GM12878 (cell line): ENCODE measurements around the gene PCDH15. TPM values are rescaled to one million over a fixed set of nuclear protein-coding genes. Genes with fewer than 3 reads are reported as not detected.

Experiments
- ATAC-seq: fragments of 200-7000 bp; cut with Tn5 transposase; 3 replicates; pipeline ENCODE4 v1.9.1; 2020; ENCODE audit warnings: mild to moderate bottlenecking, moderate library complexity
- BruUV-seq: library from RNA; stranded (reverse); fragments of 400-500 nt; replicated peaks from 2 replicates; lab custom pipeline; 2021; lab: Mats Ljungman, UMichigan
- CTCF ChIA-PET: fragments of 300-600 bp; sonication (Branson Sonifier 250); formaldehyde crosslinking; extraction: SDS; loops from one replicate; lab custom pipeline; 2021; ENCODE audit warnings: inconsistent platforms; lab: Yijun Ruan, JAX
- POLR2A ChIA-PET: fragments of 350-600 bp; formaldehyde crosslinking; extraction: SDS; loops from one replicate; lab custom pipeline; 2021; ENCODE audit warnings: inconsistent platforms; lab: Charles Lee
- RAD21 ChIA-PET: fragments of 300-600 bp; sonication (Branson Sonifier 250); formaldehyde crosslinking; loops from one replicate; lab custom pipeline; 2023; ENCODE audit warnings: antibody characterized with exemption; ENCODE audit not compliant: unreplicated experiment; lab: Charles Lee
- SMC1A ChIA-PET: fragments of 300-600 bp; sonication (Branson Sonifier 250); formaldehyde crosslinking; loops from one replicate; lab custom pipeline; 2023; ENCODE audit not compliant: unreplicated experiment, uncharacterized antibody; lab: Charles Lee
- DNase-seq: peaks from one replicate; pipeline ENCODE4 v3.0.0-alpha.2; 2011; ENCODE audit warnings: low read depth, low spot score
- FAIRE-seq: peaks from 3 replicates; lab custom pipeline; 2011; peaks lifted over from hg19 to GRCh38; lab: Jason Lieb, UNC
- H2AFZ ChIP-seq: 2 replicates; pipeline ENCODE4 v1.6.0; 2011; ENCODE audit warnings: low read depth, low read length, control low read depth; ENCODE audit not compliant: control insufficient read depth
- H3K27ac ChIP-seq: 2 replicates; pipeline ENCODE4 v1.5.1; 2011; ENCODE audit warnings: control low read depth; ENCODE audit not compliant: control insufficient read depth, insufficient read depth
- H3K27me3 ChIP-seq, 2 experiments: replicated peaks in 1 of 2; 2 replicates each; pipeline versions ENCODE4 v1.6.0 to v1.6.1; 2011; ENCODE audit warnings: low read length in 1 of 2; ENCODE audit not compliant: control insufficient read depth in 2 of 2, insufficient read depth in 2 of 2
- H3K36me3 ChIP-seq, 2 experiments: 2 replicates each; pipeline ENCODE4 v1.5.1; 2011; ENCODE audit warnings: low read length in 1 of 2; ENCODE audit not compliant: control insufficient read depth in 2 of 2, insufficient read depth in 2 of 2
- H3K4me1 ChIP-seq: 2 replicates; pipeline ENCODE4 v1.6.1; 2011; ENCODE audit warnings: mild to moderate bottlenecking, low read length, moderate library complexity, mixed read lengths; ENCODE audit not compliant: control insufficient read depth, insufficient read depth
- H3K4me2 ChIP-seq: 2 replicates; pipeline ENCODE4 v1.6.0; 2011; ENCODE audit warnings: control low read depth; ENCODE audit not compliant: control insufficient read depth, insufficient read depth
- H3K4me3 ChIP-seq: fragments of 200-600 bp; sonication (generic); 2 replicates; pipeline ENCODE4 v1.5.1; 2016
- H3K79me2 ChIP-seq: 2 replicates; pipeline ENCODE4 v1.6.0; 2011; ENCODE audit warnings: low read length; ENCODE audit not compliant: control insufficient read depth, insufficient read depth
- H3K9ac ChIP-seq: 2 replicates; pipeline ENCODE4 v1.8.0; 2011; ENCODE audit warnings: low read length, control low read depth, mixed read lengths; ENCODE audit not compliant: control insufficient read depth, insufficient read depth
- H3K9me3 ChIP-seq: replicated peaks from 3 replicates; pipeline ENCODE4 v1.5.1; 2011; ENCODE audit warnings: mild to moderate bottlenecking, low read length; ENCODE audit not compliant: control insufficient read depth, insufficient read depth
- H4K20me1 ChIP-seq: 2 replicates; pipeline ENCODE4 v1.6.0; 2011; ENCODE audit not compliant: control insufficient read depth, insufficient read depth
- CEBPZ ChIP-seq: fragments of 150-350 bp; IDR thresholded peaks from 2 replicates; pipeline ENCODE4 v1.6.1; 2016; ENCODE audit warnings: low read depth, low read length
- RCOR1 ChIP-seq: conservative IDR thresholded peaks from 2 replicates; pipeline ENCODE4 v1.6.1; 2012; ENCODE audit warnings: low read depth, low read length, improper control_type of control experiment
- SREBF1 ChIP-seq: IDR thresholded peaks from 2 replicates; pipeline ENCODE4 v1.6.1; 2012; ENCODE audit warnings: mild to moderate bottlenecking, low read length
- WGBS: methylation state at CpG from one replicate; pipeline ENCODE4 v1.1.6; 2016; ENCODE audit warnings: low lambda C conversion rate; ENCODE audit not compliant: insufficient replicate concordance, insufficient coverage; ENCODE audit errors: missing lambda C conversion rate; 5-methylcytosine and 5-hydroxymethylcytosine counted together
- in situ Hi-C: fragments of 300-500 bp; cut with MboI; formaldehyde crosslinking; loops from 9 replicates; pipeline ENCODE4 v1.14.3; 2018; ENCODE audit warnings: mixed read lengths
- intact Hi-C: fragments of 100-400 bp; cut with micrococcal nuclease; formaldehyde crosslinking; loops from one replicate; pipeline ENCODE4 v1.14.2; 2022; ENCODE audit not compliant: unreplicated experiment
- polyA plus RNA-seq, 11 experiments: library from polyadenylated mRNA; depleted of rRNA in 4 of 11; unstranded in 6 of 11; stranded (reverse) in 5 of 11; fragments of >200 nt; fragmentation: Nextera tagmentation in 4 of 11; fragmentation: Illumina TruSeq in 1 of 11; extraction: Ambion mirVana in 4 of 11; extraction: Trizol in 1 of 11; gene quantifications; 1 replicate in 1 of 11; 2 replicates in 10 of 11; pipeline versions ENCODE4 v1.2.1 to v1.2.3, GENCODE V29; 2011 to 2016; ENCODE audit warnings: inconsistent platforms in 2 of 11, missing spikeins in 2 of 11, low read depth in 1 of 11
- total RNA-seq, 4 experiments: library from RNA; depleted of rRNA in 3 of 4; stranded (reverse); fragments of >200 nt in 3 of 4; fragmentation: Illumina TruSeq in 1 of 4; extraction: Trizol in 1 of 4; gene quantifications; 2 replicates each; pipeline versions ENCODE4 v1.2.1 to v1.2.3, GENCODE V29; 2013 to 2021

Gene PCDH15
- total and polyA plus RNA-seq, 10 of the 15 experiments (the other 5 are each of a cell fraction or from before 2014, with no cell fraction given) = 0.03 to 0.52 (median 0.07) TPM; not detected in 6

GRCh38 chr10:54010337-54010933 lies 790.6 kb downstream of the PCDH15 start:
- Histone ChIP-seq H3K4me2 (no peak overlapping the region), H2AFZ (no peak overlapping the region), H3K27me3 (no peaks in the 10 kb centered on the region; a peak in 1 of 4 replicates), H3K27ac (no peak overlapping the region), H3K4me1 (no peaks in the 10 kb centered on the region), H4K20me1 (no peaks in the 10 kb centered on the region), H3K4me3 (no peak overlapping the region), H3K36me3 (no peaks in the 10 kb centered on the region), H3K79me2 (no peaks in the 10 kb centered on the region), H3K9ac (no peak overlapping the region), H3K9me3 (no peaks in the 10 kb centered on the region)
- POLR2A ChIA-PET = no interaction called here
- in situ Hi-C loops (no loop called here), intact Hi-C loops (no loop called here)
- FAIRE-seq (no peak), DNase-seq (no peak), ATAC-seq (no peak)
- no TSS peak for BruUV-seq
- CTCF ChIA-PET = interaction anchor here (1.1 to 2.3 kb wide), 2 partner anchors 12 to 392 kb away, joined by 5 read pairs; no protein-coding TSS in a partner anchor
- SMC1A ChIA-PET = interaction anchor here (1.2 kb wide), 1 partner anchor 126 kb away, joined by 3 read pairs; no protein-coding TSS in a partner anchor
- WGBS = 8% methylated on average over 5 of the region's 5 CpGs
- no peak for TF ChIP-seq RCOR1
- no peak for TF ChIP-seq CEBPZ
- no peak for TF ChIP-seq SREBF1
- RAD21 ChIA-PET = no interaction called here
